HCT116 (cell line): ENCODE results near the gene BCL11A. TPM values are rescaled to one million over a fixed set of nuclear protein-coding genes. Genes with fewer than 3 reads are reported as not detected.

Experiments
- ATAC-seq: fragments of 200-7000 bp; cut with Tn5 transposase; 2 replicates; pipeline ENCODE4 v1.9.1; 2020; ENCODE audit warnings: mild to moderate bottlenecking, moderate library complexity
- BruUV-seq: library from RNA; stranded (reverse); fragments of 400-500 nt; replicated peaks from 2 replicates; lab custom pipeline; 2021; lab: Mats Ljungman, UMichigan
- CTCF ChIA-PET: fragments of 300-600 bp; sonication (Branson Sonifier 250); formaldehyde crosslinking; loops from one replicate; lab custom pipeline; 2021; ENCODE audit warnings: antibody characterized with exemption; lab: Charles Lee
- POLR2A ChIA-PET: fragments of 300-600, 350-600 bp; sonication (Branson Sonifier 250); formaldehyde crosslinking; loops from one replicate; lab custom pipeline; 2021; ENCODE audit warnings: antibody characterized with exemption; lab: Charles Lee
- RAD21 ChIA-PET, 2 experiments: fragments of 300-600 bp; sonication (Branson Sonifier 250); formaldehyde crosslinking; loops; one replicate each; lab custom pipeline; 2023; ENCODE audit warnings: low total read pairs in 2 of 2; ENCODE audit not compliant: uncharacterized antibody in 2 of 2, unreplicated experiment in 2 of 2, low non-redundant PET in 1 of 2; lab: Charles Lee
- DNase-seq: peaks from one replicate; pipeline ENCODE4 v3.0.0-alpha.2; 2010; ENCODE audit warnings: low read depth, low spot score
- H2AFZ ChIP-seq: fragments of 200-600 bp; shearing (Covaris generic), sonication (generic); 2 replicates; pipeline ENCODE4 v1.6.1; 2017; ENCODE audit warnings: low read depth, mixed run types, mixed read lengths, antibody characterized with exemption, low read length; ENCODE audit not compliant: poor library complexity, severe bottlenecking
- H3K27ac ChIP-seq: 2 replicates; pipeline ENCODE4 v1.5.1; 2012; ENCODE audit warnings: low read depth, low read length
- H3K27me3 ChIP-seq: fragments of 200-600 bp; sonication (generic); 2 replicates; pipeline ENCODE4 v1.6.1; 2016; ENCODE audit warnings: mixed run types, low read length, mixed read lengths; ENCODE audit not compliant: insufficient read depth
- H3K36me3 ChIP-seq, 2 experiments: fragments of 200-500 bp in 1 of 2; fragments of 200-600 bp in 1 of 2; sonication (Bioruptor generic) in 1 of 2; sonication (generic) in 1 of 2; 2 replicates each; pipeline versions ENCODE4 v1.5.1 to v1.6.1; 2014 to 2016; ENCODE audit warnings: low read length in 2 of 2, inconsistent platforms in 1 of 2, mixed read lengths in 1 of 2, mixed run types in 1 of 2; ENCODE audit not compliant: insufficient read depth in 2 of 2, control insufficient read depth in 1 of 2
- H3K4me1 ChIP-seq, 2 experiments: fragments of 200-600 bp in 1 of 2; sonication (generic) in 1 of 2; 2 replicates each; pipeline versions ENCODE4 v1.5.1 to v1.6.1; 2012 to 2017; ENCODE audit warnings: low read length in 2 of 2, inconsistent platforms in 1 of 2, mild to moderate bottlenecking in 1 of 2, mixed read lengths in 1 of 2, mixed run types in 1 of 2, moderate library complexity in 1 of 2; ENCODE audit not compliant: insufficient read depth in 2 of 2, control insufficient read depth in 1 of 2
- H3K4me2 ChIP-seq: fragments of 200-600 bp; sonication (generic); 2 replicates; pipeline ENCODE4 v1.6.1; 2017; ENCODE audit warnings: mixed run types, low read length, mixed read lengths
- H3K4me3 ChIP-seq, 2 experiments: fragments of 200-600 bp in 1 of 2; sonication (generic) in 1 of 2; replicated peaks in 1 of 2; 2 replicates each; pipeline ENCODE4 v1.5.1; 2011 to 2016; ENCODE audit warnings: low read length in 2 of 2, control low read depth in 1 of 2, low read depth in 1 of 2, mild to moderate bottlenecking in 1 of 2, mixed read lengths in 1 of 2, mixed run types in 1 of 2
- H3K79me2 ChIP-seq: fragments of 200-600 bp; sonication (generic); 2 replicates; pipeline ENCODE4 v1.6.1; 2017; ENCODE audit warnings: mild to moderate bottlenecking, mixed run types, low read length, moderate library complexity, mixed read lengths; ENCODE audit not compliant: insufficient read depth
- H3K9ac ChIP-seq: fragments of 200-600 bp; sonication (generic); 2 replicates; pipeline ENCODE4 v1.6.1; 2016; ENCODE audit warnings: low read length, mixed read lengths
- H3K9me2 ChIP-seq: fragments of 200-600 bp; sonication (generic), shearing (Covaris generic); 2 replicates; pipeline ENCODE4 v1.6.1; 2017; ENCODE audit warnings: mixed run types, mild to moderate bottlenecking, moderate library complexity; ENCODE audit not compliant: insufficient read depth
- H3K9me3 ChIP-seq, 2 experiments: fragments of 200-500 bp in 1 of 2; fragments of 200-600 bp in 1 of 2; sonication (Bioruptor generic) in 1 of 2; sonication (generic) in 1 of 2; 2 replicates each; pipeline ENCODE4 v1.6.1; 2014 to 2017; ENCODE audit warnings: low read length in 2 of 2, mixed read lengths in 2 of 2, inconsistent platforms in 1 of 2, low read depth in 1 of 2, mild to moderate bottlenecking in 1 of 2, mixed run types in 1 of 2, moderate library complexity in 1 of 2; ENCODE audit not compliant: control insufficient read depth in 1 of 2, insufficient read depth in 1 of 2
- H4K20me1 ChIP-seq: fragments of 200-600 bp; sonication (generic), shearing (Covaris generic); 2 replicates; pipeline ENCODE4 v1.6.1; 2017; ENCODE audit warnings: mixed run types, mild to moderate bottlenecking, moderate library complexity; ENCODE audit not compliant: insufficient read depth
- CTCF ChIP-seq, 3 experiments: fragments of 200-600 bp in 1 of 3; sonication (generic) in 1 of 3; IDR thresholded peaks in 2 of 3; conservative IDR thresholded peaks in 1 of 3; 2 replicates each; pipeline ENCODE4 v1.5.1; 2012 to 2017; ENCODE audit warnings: low read depth in 2 of 3, low read length in 2 of 3, antibody characterized with exemption in 1 of 3, borderline replicate concordance in 1 of 3, control low read depth in 1 of 3, mild to moderate bottlenecking in 1 of 3, mixed read lengths in 1 of 3, mixed run types in 1 of 3, moderate library complexity in 1 of 3; ENCODE audit not compliant: insufficient read depth in 1 of 3
- EGR1 ChIP-seq: IDR thresholded peaks from 2 replicates; pipeline ENCODE4 v1.6.1; 2012; ENCODE audit warnings: low read depth
- RAD21 ChIP-seq: IDR thresholded peaks from 2 replicates; pipeline ENCODE4 v1.6.1; 2012; ENCODE audit warnings: low read depth, mild to moderate bottlenecking
- ZFX ChIP-seq: fragments of 450-650 bp; IDR thresholded peaks from 2 replicates; pipeline ENCODE4 v1.6.1; 2017
- intact Hi-C: fragments of 100-400 bp; cut with micrococcal nuclease; formaldehyde crosslinking; loops from 2 replicates; pipeline ENCODE4 v1.10.0; 2022
- total RNA-seq: library from RNA; stranded (reverse); gene quantifications from one replicate; pipeline ENCODE4 v1.2.1, GENCODE V29; 2021; ENCODE audit not compliant: unreplicated experiment
- TF ChIP-seq, protein P1 (sequence below): IDR thresholded peaks from 2 replicates; pipeline ENCODE4 v1.6.1; 2011; ENCODE audit warnings: mild to moderate bottlenecking, low read length, moderate library complexity; ENCODE audit not compliant: insufficient replicate concordance; ENCODE audit errors: extremely low read depth

BCL11A gene
- total RNA-seq, 1 experiment from 2014 or later = 0.71 TPM

- DNase-seq = no peak
- H2AFZ ChIP-seq = no peak overlapping the region
- H3K36me3 ChIP-seq = no peaks in the 10 kb centered on the region
- intact Hi-C loops = no loop called here
- no peaks in the 10 kb centered on the region for H3K79me2 ChIP-seq
- ChIA-PET RAD21 (no interaction called here), CTCF (no interaction called here), POLR2A (no interaction called here)
- no peak overlapping the region for H3K4me2 ChIP-seq
- no peak for TF ChIP-seq EGR1
- TF ChIP-seq, protein P1, sequence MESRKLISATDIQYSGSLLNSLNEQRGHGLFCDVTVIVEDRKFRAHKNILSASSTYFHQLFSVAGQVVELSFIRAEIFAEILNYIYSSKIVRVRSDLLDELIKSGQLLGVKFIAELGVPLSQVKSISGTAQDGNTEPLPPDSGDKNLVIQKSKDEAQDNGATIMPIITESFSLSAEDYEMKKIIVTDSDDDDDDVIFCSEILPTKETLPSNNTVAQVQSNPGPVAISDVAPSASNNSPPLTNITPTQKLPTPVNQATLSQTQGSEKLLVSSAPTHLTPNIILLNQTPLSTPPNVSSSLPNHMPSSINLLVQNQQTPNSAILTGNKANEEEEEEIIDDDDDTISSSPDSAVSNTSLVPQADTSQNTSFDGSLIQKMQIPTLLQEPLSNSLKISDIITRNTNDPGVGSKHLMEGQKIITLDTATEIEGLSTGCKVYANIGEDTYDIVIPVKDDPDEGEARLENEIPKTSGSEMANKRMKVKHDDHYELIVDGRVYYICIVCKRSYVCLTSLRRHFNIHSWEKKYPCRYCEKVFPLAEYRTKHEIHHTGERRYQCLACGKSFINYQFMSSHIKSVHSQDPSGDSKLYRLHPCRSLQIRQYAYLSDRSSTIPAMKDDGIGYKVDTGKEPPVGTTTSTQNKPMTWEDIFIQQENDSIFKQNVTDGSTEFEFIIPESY = no peak
- BruUV-seq = no TSS peak
- H3K9ac ChIP-seq = no peak overlapping the region
- H3K4me3 ChIP-seq = no peak overlapping the region
- no peak overlapping the region for H3K27ac ChIP-seq
- no peaks in the 10 kb centered on the region for H3K4me1 ChIP-seq
- H4K20me1 ChIP-seq = no peaks in the 10 kb centered on the region
- H3K9me3 ChIP-seq = no peaks in the 10 kb centered on the region
- no peaks in the 10 kb centered on the region for H3K9me2 ChIP-seq
- H3K27me3 ChIP-seq = peaks cover 24% of the 10 kb centered on the region
- no peak for ATAC-seq
Observed at GRCh38 chr2:60505240-60505879, 48.1 kb downstream of the BCL11A start.

DNA sequence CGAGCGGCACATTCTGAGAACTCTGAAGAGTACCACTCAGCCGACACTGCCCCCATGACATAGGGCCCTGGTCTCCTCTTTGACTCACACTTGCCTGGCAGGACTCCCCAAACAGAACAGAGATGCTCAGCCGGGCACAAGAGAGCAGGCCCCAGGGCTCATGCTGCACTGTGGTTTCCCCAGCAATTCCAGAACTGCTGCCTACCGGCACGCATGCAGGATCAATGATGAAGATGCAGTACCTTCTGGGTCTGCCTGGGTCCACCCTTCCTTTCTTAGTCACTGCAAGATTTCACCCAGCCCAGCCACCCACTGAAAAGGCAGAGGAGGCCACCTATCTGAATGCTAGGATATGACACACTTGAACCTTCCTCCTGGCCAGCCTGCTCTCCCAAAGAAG, 49.4 kb downstream of the BCL11A start:
- ChIA-PET RAD21 (no interaction called here), POLR2A (no interaction called here), CTCF (no interaction called here)
- H3K36me3 ChIP-seq = no peaks in the 10 kb centered on the region
- intact Hi-C loops = no loop called here
- no peak overlapping the region for H3K27ac ChIP-seq
- H3K9me3 ChIP-seq = no peaks in the 10 kb centered on the region
- peaks cover 24% of the 10 kb centered on the region for H3K27me3 ChIP-seq
- no TSS peak for BruUV-seq
- H4K20me1 ChIP-seq = no peaks in the 10 kb centered on the region
- no peaks in the 10 kb centered on the region for H3K79me2 ChIP-seq
- no peak overlapping the region for H3K4me3 ChIP-seq
- ATAC-seq = peak; percentile 40; the same call in 1 of the 2 replicates
- no peaks in the 10 kb centered on the region for H3K9me2 ChIP-seq
- no peaks in the 10 kb centered on the region for H3K4me1 ChIP-seq
- DNase-seq = no peak
- H3K4me2 ChIP-seq = no peak overlapping the region
- no peak overlapping the region for H2AFZ ChIP-seq
- H3K9ac ChIP-seq = no peak overlapping the region
- TF ChIP-seq ZFX (no peak), RAD21 (0 out of 2 replicates have a peak, but pooled peaks have one; percentile 25), CTCF (IDR thresholded peaks at IDR 0.05 in 2 of 3, conservative IDR thresholded peaks at IDR 0.05 in 1 of 3; ENCODE audit: borderline replicate concordance in 1 of 3, insufficient read depth in 1 of 3, low read depth in 2 of 3, low read length in 2 of 3) (peak in 2 of 3 experiments; percentile 12 to 13; a peak in 1 of 6 replicates)
